HEK293 (cell line): ENCODE results near the gene ATP2A2.

Experiments used
- GFI1B ChIP-seq: fragments of 450-650 bp; formaldehyde crosslinking; IDR thresholded peaks from 2 replicates; pipeline ENCODE4 v1.5.1; 2016; ENCODE audit warnings: missing biosample characterization, missing genetic modification characterization
- GLI4 ChIP-seq: fragments of 450-650 bp; formaldehyde crosslinking; IDR thresholded peaks from 2 replicates; pipeline ENCODE4 v1.5.1; 2016; ENCODE audit warnings: missing biosample characterization, missing genetic modification characterization
- KLF8 ChIP-seq: fragments of 450-650 bp; formaldehyde crosslinking; IDR thresholded peaks from 2 replicates; pipeline ENCODE4 v1.5.1; 2016; ENCODE audit warnings: missing biosample characterization, missing genetic modification characterization
- MZF1 ChIP-seq: fragments of 450-650 bp; formaldehyde crosslinking; IDR thresholded peaks from 2 replicates; pipeline ENCODE4 v1.5.1; 2017; ENCODE audit warnings: missing biosample characterization, missing genetic modification characterization, borderline replicate concordance
- OVOL3 ChIP-seq: fragments of 450-650 bp; formaldehyde crosslinking; IDR thresholded peaks from 2 replicates; pipeline ENCODE4 v1.5.1; 2016; ENCODE audit warnings: missing biosample characterization, missing genetic modification characterization
- SETDB1 ChIP-seq: IDR thresholded peaks from one replicate; pipeline ENCODE4 v1.6.1; 2017; ENCODE audit warnings: mild to moderate bottlenecking, low read length, moderate library complexity, mixed read lengths; ENCODE audit not compliant: insufficient read length
- ZBTB48 ChIP-seq: fragments of 450-650 bp; formaldehyde crosslinking; IDR thresholded peaks from 2 replicates; pipeline ENCODE4 v1.5.1; 2016; ENCODE audit warnings: missing biosample characterization, missing genetic modification characterization
- ZFHX2 ChIP-seq: fragments of 450-650 bp; formaldehyde crosslinking; conservative IDR thresholded peaks from 2 replicates; pipeline ENCODE4 v1.5.1; 2016; ENCODE audit warnings: missing biosample characterization, missing genetic modification characterization
- ZNF391 ChIP-seq: fragments of 450-650 bp; formaldehyde crosslinking; IDR thresholded peaks from 2 replicates; pipeline ENCODE4 v1.5.1; 2016; ENCODE audit warnings: low read depth, missing biosample characterization, missing genetic modification characterization, borderline replicate concordance
- ZNF416 ChIP-seq: fragments of 450-650 bp; formaldehyde crosslinking; IDR thresholded peaks from 2 replicates; pipeline ENCODE4 v1.5.1; 2016; ENCODE audit warnings: missing biosample characterization, missing genetic modification characterization
- ZNF529 ChIP-seq: fragments of 450-650 bp; formaldehyde crosslinking; IDR thresholded peaks from 2 replicates; pipeline ENCODE4 v1.5.1; 2017; ENCODE audit warnings: missing genetic modification characterization, missing biosample characterization; ENCODE audit not compliant: insufficient replicate concordance
- ZNF843 ChIP-seq: fragments of 450-650 bp; formaldehyde crosslinking; IDR thresholded peaks from 2 replicates; pipeline ENCODE4 v1.5.1; 2016; ENCODE audit warnings: missing biosample characterization, missing genetic modification characterization
- ZSCAN16 ChIP-seq: fragments of 450-650 bp; formaldehyde crosslinking; IDR thresholded peaks from 2 replicates; pipeline ENCODE4 v1.5.1; 2016; ENCODE audit warnings: missing biosample characterization, missing genetic modification characterization
- TF ChIP-seq, protein P1 (sequence below): fragments of 450-650 bp; formaldehyde crosslinking; IDR thresholded peaks from 2 replicates; pipeline ENCODE4 v1.5.1; 2016; ENCODE audit warnings: missing biosample characterization, missing genetic modification characterization
- TF ChIP-seq, protein P2 (sequence below): fragments of 450-650 bp; formaldehyde crosslinking; IDR thresholded peaks from 2 replicates; pipeline ENCODE4 v1.5.1; 2017; ENCODE audit warnings: missing biosample characterization, mild to moderate bottlenecking, missing genetic modification characterization, moderate library complexity
- TF ChIP-seq, protein P3 (sequence below): fragments of 450-650 bp; formaldehyde crosslinking; IDR thresholded peaks from 2 replicates; pipeline ENCODE4 v1.5.1; 2017; ENCODE audit warnings: missing biosample characterization, missing genetic modification characterization
- TF ChIP-seq, protein P4 (sequence below): fragments of 450-650 bp; formaldehyde crosslinking; IDR thresholded peaks from 2 replicates; pipeline ENCODE4 v1.5.1; 2016; ENCODE audit warnings: missing biosample characterization, missing genetic modification characterization
- TF ChIP-seq, protein P5 (sequence below): fragments of 450-650 bp; formaldehyde crosslinking; IDR thresholded peaks from 2 replicates; pipeline ENCODE4 v1.5.1; 2017; ENCODE audit warnings: missing biosample characterization, missing genetic modification characterization
- TF ChIP-seq, protein P6 (sequence below): fragments of 450-650 bp; formaldehyde crosslinking; IDR thresholded peaks from 2 replicates; pipeline ENCODE4 v1.5.1; 2016; ENCODE audit warnings: missing biosample characterization, missing genetic modification characterization
- TF ChIP-seq, protein P7 (sequence below): fragments of 450-650 bp; formaldehyde crosslinking; IDR thresholded peaks from 2 replicates; pipeline ENCODE4 v1.5.1; 2016; ENCODE audit warnings: missing biosample characterization, missing genetic modification characterization, borderline replicate concordance

The ATP2A2 gene

DNA sequence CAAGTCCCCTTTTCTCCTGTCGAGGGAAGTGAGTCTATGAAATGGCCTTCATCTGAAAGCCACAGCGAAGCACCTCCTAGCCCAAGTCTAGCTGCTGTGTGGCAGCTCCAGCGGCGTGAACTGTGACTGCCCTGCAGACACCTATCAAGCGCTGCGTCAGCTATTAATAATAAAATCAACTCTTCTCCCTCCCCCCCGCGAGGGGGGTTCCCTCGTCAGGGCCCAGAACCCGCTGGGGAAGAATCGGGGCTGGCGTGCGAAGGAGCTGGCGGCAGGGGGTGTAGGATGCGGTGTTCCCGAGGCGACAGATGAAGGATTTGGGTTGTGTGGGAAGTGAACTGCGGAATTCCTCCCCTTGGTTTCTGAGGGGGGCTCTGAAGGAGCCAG lies 662 bp upstream of the ATP2A2 start (continued):
- TF ChIP-seq, protein P1, sequence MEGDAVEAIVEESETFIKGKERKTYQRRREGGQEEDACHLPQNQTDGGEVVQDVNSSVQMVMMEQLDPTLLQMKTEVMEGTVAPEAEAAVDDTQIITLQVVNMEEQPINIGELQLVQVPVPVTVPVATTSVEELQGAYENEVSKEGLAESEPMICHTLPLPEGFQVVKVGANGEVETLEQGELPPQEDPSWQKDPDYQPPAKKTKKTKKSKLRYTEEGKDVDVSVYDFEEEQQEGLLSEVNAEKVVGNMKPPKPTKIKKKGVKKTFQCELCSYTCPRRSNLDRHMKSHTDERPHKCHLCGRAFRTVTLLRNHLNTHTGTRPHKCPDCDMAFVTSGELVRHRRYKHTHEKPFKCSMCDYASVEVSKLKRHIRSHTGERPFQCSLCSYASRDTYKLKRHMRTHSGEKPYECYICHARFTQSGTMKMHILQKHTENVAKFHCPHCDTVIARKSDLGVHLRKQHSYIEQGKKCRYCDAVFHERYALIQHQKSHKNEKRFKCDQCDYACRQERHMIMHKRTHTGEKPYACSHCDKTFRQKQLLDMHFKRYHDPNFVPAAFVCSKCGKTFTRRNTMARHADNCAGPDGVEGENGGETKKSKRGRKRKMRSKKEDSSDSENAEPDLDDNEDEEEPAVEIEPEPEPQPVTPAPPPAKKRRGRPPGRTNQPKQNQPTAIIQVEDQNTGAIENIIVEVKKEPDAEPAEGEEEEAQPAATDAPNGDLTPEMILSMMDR, result peak; percentile 61; the same call in 1 of the 2 replicates
- TF ChIP-seq, protein P2, sequence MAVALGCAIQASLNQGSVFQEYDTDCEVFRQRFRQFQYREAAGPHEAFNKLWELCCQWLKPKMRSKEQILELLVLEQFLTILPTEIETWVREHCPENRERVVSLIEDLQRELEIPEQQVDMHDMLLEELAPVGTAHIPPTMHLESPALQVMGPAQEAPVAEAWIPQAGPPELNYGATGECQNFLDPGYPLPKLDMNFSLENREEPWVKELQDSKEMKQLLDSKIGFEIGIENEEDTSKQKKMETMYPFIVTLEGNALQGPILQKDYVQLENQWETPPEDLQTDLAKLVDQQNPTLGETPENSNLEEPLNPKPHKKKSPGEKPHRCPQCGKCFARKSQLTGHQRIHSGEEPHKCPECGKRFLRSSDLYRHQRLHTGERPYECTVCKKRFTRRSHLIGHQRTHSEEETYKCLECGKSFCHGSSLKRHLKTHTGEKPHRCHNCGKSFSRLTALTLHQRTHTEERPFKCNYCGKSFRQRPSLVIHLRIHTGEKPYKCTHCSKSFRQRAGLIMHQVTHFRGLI (tag by site-specific recombination), result no peak
- TF ChIP-seq KLF8 (tag by site-specific recombination) (no peak), ZFHX2 (tag by site-specific recombination) (no peak), GFI1B (tag by site-specific recombination) (0 out of 2 replicates have a peak, but pooled peaks have one; percentile 36), ZBTB48 (tag by site-specific recombination) (no peak), GLI4 (tag by site-specific recombination) (no peak), ZNF391 (tag by site-specific recombination) (no peak), OVOL3 (0 out of 2 replicates have a peak, but pooled peaks have one; percentile 27), ZSCAN16 (tag by site-specific recombination) (no peak), ZNF529 (tag by site-specific recombination) (no peak), MZF1 (tag by site-specific recombination) (0 out of 2 replicates have a peak, but pooled peaks have one; percentile 39), ZNF416 (tag by site-specific recombination) (no peak), SETDB1 (no peak), ZNF843 (tag by site-specific recombination) (0 out of 2 replicates have a peak, but pooled peaks have one; percentile 55)
- TF ChIP-seq, protein P3, sequence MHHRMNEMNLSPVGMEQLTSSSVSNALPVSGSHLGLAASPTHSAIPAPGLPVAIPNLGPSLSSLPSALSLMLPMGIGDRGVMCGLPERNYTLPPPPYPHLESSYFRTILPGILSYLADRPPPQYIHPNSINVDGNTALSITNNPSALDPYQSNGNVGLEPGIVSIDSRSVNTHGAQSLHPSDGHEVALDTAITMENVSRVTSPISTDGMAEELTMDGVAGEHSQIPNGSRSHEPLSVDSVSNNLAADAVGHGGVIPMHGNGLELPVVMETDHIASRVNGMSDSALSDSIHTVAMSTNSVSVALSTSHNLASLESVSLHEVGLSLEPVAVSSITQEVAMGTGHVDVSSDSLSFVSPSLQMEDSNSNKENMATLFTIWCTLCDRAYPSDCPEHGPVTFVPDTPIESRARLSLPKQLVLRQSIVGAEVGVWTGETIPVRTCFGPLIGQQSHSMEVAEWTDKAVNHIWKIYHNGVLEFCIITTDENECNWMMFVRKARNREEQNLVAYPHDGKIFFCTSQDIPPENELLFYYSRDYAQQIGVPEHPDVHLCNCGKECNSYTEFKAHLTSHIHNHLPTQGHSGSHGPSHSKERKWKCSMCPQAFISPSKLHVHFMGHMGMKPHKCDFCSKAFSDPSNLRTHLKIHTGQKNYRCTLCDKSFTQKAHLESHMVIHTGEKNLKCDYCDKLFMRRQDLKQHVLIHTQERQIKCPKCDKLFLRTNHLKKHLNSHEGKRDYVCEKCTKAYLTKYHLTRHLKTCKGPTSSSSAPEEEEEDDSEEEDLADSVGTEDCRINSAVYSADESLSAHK (tag by site-specific recombination), result 0 out of 2 replicates have a peak, but pooled peaks have one; percentile 3
- TF ChIP-seq, protein P4, sequence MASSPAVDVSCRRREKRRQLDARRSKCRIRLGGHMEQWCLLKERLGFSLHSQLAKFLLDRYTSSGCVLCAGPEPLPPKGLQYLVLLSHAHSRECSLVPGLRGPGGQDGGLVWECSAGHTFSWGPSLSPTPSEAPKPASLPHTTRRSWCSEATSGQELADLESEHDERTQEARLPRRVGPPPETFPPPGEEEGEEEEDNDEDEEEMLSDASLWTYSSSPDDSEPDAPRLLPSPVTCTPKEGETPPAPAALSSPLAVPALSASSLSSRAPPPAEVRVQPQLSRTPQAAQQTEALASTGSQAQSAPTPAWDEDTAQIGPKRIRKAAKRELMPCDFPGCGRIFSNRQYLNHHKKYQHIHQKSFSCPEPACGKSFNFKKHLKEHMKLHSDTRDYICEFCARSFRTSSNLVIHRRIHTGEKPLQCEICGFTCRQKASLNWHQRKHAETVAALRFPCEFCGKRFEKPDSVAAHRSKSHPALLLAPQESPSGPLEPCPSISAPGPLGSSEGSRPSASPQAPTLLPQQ, result no peak
- TF ChIP-seq, protein P5, sequence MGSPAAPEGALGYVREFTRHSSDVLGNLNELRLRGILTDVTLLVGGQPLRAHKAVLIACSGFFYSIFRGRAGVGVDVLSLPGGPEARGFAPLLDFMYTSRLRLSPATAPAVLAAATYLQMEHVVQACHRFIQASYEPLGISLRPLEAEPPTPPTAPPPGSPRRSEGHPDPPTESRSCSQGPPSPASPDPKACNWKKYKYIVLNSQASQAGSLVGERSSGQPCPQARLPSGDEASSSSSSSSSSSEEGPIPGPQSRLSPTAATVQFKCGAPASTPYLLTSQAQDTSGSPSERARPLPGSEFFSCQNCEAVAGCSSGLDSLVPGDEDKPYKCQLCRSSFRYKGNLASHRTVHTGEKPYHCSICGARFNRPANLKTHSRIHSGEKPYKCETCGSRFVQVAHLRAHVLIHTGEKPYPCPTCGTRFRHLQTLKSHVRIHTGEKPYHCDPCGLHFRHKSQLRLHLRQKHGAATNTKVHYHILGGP (tag by site-specific recombination), result no peak
- TF ChIP-seq, protein P6, sequence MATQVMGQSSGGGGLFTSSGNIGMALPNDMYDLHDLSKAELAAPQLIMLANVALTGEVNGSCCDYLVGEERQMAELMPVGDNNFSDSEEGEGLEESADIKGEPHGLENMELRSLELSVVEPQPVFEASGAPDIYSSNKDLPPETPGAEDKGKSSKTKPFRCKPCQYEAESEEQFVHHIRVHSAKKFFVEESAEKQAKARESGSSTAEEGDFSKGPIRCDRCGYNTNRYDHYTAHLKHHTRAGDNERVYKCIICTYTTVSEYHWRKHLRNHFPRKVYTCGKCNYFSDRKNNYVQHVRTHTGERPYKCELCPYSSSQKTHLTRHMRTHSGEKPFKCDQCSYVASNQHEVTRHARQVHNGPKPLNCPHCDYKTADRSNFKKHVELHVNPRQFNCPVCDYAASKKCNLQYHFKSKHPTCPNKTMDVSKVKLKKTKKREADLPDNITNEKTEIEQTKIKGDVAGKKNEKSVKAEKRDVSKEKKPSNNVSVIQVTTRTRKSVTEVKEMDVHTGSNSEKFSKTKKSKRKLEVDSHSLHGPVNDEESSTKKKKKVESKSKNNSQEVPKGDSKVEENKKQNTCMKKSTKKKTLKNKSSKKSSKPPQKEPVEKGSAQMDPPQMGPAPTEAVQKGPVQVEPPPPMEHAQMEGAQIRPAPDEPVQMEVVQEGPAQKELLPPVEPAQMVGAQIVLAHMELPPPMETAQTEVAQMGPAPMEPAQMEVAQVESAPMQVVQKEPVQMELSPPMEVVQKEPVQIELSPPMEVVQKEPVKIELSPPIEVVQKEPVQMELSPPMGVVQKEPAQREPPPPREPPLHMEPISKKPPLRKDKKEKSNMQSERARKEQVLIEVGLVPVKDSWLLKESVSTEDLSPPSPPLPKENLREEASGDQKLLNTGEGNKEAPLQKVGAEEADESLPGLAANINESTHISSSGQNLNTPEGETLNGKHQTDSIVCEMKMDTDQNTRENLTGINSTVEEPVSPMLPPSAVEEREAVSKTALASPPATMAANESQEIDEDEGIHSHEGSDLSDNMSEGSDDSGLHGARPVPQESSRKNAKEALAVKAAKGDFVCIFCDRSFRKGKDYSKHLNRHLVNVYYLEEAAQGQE, result no peak
- TF ChIP-seq, protein P7, sequence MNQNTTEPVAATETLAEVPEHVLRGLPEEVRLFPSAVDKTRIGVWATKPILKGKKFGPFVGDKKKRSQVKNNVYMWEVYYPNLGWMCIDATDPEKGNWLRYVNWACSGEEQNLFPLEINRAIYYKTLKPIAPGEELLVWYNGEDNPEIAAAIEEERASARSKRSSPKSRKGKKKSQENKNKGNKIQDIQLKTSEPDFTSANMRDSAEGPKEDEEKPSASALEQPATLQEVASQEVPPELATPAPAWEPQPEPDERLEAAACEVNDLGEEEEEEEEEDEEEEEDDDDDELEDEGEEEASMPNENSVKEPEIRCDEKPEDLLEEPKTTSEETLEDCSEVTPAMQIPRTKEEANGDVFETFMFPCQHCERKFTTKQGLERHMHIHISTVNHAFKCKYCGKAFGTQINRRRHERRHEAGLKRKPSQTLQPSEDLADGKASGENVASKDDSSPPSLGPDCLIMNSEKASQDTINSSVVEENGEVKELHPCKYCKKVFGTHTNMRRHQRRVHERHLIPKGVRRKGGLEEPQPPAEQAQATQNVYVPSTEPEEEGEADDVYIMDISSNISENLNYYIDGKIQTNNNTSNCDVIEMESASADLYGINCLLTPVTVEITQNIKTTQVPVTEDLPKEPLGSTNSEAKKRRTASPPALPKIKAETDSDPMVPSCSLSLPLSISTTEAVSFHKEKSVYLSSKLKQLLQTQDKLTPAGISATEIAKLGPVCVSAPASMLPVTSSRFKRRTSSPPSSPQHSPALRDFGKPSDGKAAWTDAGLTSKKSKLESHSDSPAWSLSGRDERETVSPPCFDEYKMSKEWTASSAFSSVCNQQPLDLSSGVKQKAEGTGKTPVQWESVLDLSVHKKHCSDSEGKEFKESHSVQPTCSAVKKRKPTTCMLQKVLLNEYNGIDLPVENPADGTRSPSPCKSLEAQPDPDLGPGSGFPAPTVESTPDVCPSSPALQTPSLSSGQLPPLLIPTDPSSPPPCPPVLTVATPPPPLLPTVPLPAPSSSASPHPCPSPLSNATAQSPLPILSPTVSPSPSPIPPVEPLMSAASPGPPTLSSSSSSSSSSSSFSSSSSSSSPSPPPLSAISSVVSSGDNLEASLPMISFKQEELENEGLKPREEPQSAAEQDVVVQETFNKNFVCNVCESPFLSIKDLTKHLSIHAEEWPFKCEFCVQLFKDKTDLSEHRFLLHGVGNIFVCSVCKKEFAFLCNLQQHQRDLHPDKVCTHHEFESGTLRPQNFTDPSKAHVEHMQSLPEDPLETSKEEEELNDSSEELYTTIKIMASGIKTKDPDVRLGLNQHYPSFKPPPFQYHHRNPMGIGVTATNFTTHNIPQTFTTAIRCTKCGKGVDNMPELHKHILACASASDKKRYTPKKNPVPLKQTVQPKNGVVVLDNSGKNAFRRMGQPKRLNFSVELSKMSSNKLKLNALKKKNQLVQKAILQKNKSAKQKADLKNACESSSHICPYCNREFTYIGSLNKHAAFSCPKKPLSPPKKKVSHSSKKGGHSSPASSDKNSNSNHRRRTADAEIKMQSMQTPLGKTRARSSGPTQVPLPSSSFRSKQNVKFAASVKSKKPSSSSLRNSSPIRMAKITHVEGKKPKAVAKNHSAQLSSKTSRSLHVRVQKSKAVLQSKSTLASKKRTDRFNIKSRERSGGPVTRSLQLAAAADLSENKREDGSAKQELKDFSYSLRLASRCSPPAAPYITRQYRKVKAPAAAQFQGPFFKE (tag by site-specific recombination), result no peak
